ENCODE data around the gene TMEM30A.

The TMEM30A gene

DNA sequence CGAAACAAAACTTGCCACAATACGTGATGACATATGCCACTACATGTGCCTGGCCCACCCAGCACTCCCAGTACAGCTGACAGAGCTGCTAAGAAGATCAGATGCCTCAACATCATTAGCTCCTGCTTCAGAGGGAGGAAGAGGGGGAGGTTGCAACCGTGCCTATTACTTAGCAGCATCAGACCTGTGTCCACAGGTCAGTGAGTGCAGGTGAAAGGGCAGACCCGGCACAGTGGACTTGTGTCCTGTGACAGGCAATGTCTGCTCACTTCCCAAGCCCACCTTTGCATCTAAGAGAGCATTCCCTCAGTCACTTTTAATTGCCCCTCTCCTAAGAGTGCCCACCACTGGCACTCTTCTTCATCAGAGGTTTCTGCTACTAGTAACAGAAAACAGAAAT, 69.3 kb downstream of the TMEM30A start:
- DNase-seq (ENCODE audit: low read depth), result no peak

GRCh38 chr6:75213732-75214131, 70.9 kb downstream of the TMEM30A start:
- no peak for DNase-seq (ENCODE audit: low read depth)

GRCh38 chr6:75213112-75213511, 71.5 kb downstream of the TMEM30A start:
- no peak for DNase-seq (ENCODE audit: low read depth)

DNA sequence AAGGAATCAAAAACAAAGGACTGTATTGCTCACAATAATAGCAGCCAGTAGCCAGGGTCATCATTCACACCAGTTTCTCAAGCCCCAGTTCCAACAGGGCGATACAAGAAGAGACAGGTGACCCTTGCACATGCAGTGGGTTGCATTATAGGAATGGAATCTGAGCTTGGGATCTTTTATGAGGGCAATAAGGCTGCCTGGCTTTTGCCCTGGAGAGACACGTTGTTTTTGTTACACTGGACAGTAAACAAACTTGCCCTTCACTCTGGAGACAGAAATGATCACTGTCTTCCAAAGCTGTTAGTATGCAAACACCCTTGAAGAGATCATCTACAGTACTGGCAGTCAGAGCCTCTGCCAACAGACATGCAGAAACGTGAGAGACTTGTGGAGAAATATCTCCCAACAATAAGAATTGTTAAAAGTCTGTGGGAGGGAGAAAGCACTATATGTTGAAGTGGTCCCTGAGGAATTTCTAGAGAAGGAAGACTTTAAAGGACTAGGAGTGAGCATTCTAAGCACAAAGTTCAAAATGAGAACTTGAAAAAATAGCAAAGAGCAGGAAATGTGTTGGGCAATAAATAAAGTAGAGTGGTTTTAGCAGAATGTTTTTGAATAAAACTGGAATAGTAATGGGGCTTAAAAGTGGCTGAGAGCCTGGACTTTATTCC, 72.5 kb downstream of the TMEM30A start:
- DNase-seq (ENCODE audit: low read depth), result no peak

DNA sequence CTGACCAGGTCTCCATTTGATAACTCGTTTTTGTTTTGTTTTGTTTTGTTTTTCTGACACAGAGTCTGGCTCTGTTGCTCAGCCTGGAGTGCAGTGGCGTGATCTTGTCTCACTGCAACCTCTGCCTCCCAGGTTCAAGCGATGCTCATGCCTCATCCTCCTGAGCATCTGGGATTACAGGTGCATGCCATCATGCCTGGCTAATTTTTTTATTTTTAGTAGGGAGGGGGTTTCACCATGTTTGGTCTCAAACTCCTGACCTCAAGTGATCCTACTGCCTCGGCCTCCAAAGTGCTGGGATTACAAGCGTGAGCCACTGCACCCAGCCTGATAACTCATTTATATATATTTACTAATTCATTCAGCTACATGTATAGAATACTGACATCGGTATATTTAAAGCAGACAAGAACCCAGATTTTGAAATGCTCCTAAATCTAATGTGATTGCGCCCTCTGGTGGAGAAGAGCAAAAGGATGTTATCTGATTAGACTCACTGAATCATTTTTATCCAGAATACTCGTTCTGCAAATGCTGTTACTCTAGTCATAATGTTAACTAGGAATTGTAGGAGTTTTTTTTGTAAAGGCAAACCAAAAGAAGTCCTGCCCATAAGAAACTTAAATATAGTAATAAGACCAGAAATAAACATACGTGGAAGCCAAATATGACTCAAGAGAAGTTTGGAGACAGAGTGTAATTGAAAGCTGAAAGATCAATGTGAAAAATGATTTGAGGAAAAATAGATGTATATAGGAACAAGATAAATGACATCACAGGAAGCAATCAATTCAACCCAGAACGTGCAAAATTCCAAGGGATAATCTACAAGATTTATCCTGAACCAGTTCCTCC, 73.5 kb downstream of the TMEM30A start:
- DNase-seq (ENCODE audit: low read depth), result peak; percentile 73

DNA sequence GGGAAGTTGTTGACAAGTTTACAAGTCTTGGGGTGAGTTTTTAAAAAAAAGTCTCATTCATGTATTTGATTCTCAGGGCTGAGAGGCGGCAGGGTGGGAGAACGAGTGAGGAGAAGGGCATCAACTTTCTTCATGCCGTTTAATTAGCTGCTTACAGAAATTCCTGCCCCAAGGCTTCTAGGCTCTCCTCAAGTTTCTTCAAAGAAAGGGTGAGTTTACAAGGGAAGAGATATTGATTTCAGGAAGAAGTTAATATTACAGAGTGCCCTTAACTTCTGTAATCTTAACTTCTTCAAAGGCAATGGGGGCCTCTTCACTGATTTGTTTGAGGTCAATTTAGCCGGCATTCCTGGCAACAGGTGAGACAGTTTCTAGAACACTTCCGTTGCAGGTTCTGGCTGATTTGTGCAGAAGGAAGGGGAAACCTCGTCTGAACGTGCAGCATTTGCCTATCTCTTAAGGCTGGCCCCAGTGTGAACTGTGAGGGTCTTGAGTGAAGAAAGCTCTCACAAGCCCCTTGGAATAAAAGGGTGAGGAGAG, 75.3 kb downstream of the TMEM30A start:
- no peak for DNase-seq (ENCODE audit: low read depth)

GRCh38 chr6:75208298-75209183, 76.1 kb downstream of the TMEM30A start:
- DNase-seq (ENCODE audit: low read depth), result peak; percentile 79

- DNase-seq (ENCODE audit: low read depth), result peak; percentile 60
These were observed 77.8 kb downstream of the TMEM30A start for GRCh38 chr6:75206576-75207342.

DNA sequence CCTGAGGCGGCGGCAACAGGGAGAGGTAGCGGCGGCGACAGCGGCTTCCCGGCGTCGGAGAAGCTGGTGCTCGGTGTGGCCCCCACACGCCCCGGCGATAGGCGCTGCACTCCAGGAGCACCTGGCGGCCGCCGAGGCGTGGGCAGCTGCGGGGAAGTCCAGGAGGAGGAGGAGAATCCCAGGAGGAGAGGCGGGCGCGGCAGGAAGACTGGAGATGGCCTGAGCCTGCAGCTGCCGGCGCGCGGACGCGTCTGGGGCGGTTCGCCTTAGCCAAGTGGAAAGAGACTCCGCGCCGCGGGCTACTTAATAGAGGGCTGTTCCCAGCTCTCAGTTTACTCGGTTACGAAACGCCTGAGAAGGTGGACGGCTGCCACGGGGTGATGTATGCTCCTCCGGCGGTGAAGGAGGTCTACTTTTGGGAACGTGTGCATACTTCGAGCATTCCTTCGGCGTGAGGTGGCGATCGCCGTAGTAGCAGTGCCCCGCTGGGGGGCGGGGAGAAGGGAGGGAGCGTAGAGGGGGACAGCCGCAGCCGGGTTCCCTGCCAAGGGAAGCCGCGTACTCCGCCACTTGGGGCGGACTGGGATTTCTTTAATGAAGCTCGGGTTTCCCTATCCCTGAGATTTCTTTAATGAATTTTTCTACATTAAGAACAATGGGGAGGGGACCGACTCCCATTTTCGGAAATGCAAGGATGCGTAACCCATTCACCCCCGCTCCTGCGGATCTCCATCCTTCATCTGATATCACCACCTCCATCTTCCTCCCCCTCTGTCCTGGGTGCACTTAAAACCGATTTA, 78.6 kb downstream of the TMEM30A start, which contains the start of gene COL12A1:
TSS of gene COL12A1 (minus strand) at position 278 of the 800 bp plus-strand sequence. CDS start 3,261 bp downstream, outside the sequence.
- DNase-seq (ENCODE audit: low read depth), result peak; percentile 100

GRCh38 chr6:75204959-75205775, 79.4 kb downstream of the TMEM30A start:
- DNase-seq (ENCODE audit: low read depth), result peak; percentile 87

GRCh38 chr6:75204217-75204958, 80.2 kb downstream of the TMEM30A start:
- peak; percentile 96 for DNase-seq (ENCODE audit: low read depth)

GRCh38 chr6:75203721-75204120, 80.9 kb downstream of the TMEM30A start:
- DNase-seq (ENCODE audit: low read depth), result peak; percentile 43
